NCI-H1436 treated with DMSO at 0.1 percent for 48 hours (cell line): ENCODE results near the gene SEMA3D.

ENCODE experiments used
- DNase-seq: peaks from one replicate; lab custom pipeline; 2025; lab: John Stamatoyannopoulos, UW

Gene SEMA3D

DNA sequence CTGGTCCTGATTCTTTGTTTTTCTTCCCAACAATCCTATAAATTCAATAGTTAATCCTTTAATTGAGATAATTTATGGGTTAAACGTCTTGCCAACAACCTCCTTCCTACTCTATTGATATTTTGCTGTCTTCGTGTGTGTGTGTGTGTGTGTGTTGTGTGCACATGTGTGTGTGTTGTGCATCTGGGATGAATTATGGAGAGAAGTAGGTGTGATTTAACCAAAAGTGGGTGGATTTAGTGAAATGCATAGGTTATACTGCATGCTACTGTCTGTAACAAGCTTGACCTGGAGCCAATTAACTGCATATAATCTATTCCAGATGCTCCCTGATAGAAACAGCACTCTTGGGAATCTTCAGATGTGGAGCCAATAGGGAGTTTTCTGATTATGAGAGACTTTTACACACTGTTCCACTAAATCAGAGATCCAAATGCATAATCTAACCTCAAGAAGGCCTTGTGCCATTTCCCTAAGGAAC is 61.2 kb downstream of the SEMA3D start:
- no peak for DNase-seq

DNA sequence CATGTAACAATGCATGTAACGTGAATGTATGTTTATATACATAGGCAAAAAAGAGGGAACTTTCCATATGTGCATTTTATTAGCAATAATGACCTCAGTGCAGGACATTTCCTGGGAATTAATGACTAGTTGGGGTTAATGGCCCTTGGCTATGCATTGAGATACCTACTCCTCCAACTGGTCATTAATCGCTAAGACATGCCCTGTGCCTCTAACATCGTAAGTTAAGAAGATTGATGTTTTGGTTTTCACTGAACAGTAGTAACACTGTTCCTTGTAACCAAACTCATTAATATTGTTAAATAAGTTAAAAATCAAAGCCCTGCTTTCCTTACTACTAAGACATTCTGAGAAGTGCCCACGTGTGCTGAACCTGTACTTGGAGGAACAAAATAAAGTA is 61.7 kb downstream of the SEMA3D start:
- no peak for DNase-seq

DNA sequence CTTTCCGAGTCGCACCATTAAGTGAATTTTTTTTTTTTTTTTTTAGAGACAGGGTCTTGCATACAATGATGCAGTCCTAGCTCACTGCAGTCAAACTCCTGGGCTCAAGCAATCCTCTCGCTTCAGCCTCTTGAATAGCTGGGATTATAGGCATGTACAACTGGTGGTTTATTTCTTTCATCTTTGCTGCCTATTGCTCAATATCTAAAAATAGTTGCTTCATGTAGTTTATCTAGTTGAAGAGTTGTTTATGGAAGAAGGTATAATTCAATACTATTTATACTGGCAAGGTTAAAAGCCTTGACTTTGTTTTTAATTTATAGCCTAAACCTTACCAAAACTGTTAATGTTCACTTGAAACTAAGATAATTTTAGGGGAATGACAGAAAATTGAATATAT is 66.9 kb downstream of the SEMA3D start:
- no peak for DNase-seq

DNA sequence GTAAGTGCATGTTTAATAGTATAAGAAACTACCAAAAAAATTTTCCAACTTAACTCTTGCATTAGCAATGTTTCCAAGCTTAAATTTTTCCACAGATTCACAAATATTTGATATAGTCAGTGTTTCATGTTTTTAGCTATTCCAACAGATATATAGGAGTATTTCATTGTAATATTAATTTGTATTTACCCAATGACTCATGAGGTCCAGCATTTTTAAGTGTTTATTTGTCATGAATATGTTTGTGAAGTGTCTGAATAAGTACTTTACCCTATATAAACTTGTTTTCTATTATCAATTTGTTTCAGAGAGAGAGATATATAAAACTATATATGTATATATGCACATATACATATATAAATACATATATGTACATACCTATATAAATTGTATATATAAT is 71.0 kb downstream of the SEMA3D start:
- DNase-seq: no peak

GRCh38 chr7:85115006-85115405 is 71.8 kb downstream of the SEMA3D start:
- DNase-seq: no peak

- DNase-seq: no peak
Measured at GRCh38 chr7:85114342-85114741, 72.5 kb downstream of the SEMA3D start.

DNA sequence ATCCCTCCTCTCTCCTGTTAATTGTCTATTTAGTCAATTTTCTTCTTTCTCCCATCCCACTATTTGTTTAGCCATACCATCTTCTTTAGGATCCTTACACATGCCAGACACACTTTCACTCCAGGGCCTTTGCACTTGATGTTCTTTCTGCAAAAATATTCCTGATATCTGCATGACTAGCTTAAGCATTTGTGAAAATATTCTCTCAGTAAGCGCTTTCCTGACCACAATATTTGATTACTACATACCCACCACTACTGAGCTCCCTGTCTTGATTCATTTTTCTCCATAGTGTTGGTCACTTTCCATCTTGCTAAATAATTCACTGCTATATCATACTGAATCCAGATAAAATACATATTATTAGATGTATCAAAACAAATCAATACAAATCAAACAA is 75.1 kb downstream of the SEMA3D start:
- no peak for DNase-seq

DNA sequence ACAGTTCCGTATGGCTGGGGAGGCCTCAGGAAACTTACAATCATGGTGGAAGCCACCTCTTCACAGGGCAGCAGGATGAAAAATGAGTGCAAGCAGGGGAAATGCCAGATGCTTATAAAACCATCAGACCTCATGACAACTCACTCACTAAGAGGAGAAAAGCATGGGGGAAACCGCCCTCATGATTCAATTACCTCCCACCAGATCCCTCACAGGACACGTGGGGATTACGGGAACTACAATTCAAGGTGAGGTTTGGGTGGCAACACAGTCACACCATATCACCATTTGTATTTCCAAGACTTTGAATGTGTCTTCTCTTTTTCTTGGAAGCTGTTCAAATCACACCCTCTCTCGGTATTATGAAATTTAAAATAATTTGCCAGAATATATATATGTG is 80.1 kb downstream of the SEMA3D start:
- no peak for DNase-seq

DNA sequence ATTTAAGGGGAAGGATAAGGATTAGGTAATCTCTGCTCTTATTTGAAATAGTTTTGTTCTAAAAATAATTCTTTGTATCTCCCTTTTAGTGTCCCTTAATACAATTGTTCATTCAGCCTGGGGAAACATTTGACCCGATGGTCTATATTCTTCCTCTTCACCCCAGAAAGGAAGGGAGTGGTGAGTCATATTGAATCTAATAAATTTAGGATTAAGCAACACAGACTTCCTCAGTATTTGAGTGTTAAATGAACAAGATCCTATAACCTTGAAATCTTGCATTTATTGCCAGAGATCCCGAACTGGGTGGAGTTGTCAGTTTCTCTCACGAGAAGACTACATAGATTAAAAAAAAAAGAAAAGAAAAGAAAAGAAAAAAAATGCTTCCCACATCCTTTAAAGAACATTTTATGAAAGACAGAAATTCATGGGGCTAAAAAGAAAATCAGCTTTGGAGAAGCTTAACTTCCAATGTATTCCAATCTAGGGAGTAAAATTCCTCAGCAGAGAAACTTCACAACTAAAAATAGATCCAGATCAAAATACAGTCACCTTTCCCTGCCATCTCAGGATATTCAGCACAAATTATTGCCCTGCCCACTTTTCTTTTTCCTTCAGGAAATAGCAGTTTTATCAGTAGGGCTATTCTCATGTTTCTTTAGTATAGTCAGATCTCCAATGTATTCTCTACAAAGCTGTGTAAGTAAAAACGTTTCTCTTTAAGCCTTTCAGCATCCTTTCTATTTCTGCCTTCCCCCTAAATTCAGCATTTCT is 82.2 kb downstream of the SEMA3D start:
- DNase-seq: no peak

DNA sequence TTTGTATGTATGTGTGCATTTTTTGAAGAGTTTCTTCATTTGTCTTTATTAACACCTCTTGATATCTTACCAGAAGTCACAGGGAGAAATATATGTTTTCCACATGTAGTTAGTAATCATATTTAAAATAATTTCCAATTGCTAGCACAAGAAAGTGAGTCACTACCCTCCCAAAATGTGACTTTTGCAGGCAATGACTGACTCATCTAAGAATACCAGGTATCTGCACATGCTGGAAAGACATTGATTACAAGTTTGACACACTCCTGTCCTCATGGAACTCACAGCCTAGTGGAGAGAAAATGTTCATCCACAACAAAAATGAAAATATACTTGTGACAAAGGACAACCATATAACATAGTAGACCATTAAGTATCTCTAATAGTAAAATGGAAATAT is 82.9 kb downstream of the SEMA3D start:
- no peak for DNase-seq

GRCh38 chr7:85103357-85103756 is 83.5 kb downstream of the SEMA3D start:
- no peak for DNase-seq

GRCh38 chr7:85102813-85103350 is 84.0 kb downstream of the SEMA3D start:
- no peak for DNase-seq

DNA sequence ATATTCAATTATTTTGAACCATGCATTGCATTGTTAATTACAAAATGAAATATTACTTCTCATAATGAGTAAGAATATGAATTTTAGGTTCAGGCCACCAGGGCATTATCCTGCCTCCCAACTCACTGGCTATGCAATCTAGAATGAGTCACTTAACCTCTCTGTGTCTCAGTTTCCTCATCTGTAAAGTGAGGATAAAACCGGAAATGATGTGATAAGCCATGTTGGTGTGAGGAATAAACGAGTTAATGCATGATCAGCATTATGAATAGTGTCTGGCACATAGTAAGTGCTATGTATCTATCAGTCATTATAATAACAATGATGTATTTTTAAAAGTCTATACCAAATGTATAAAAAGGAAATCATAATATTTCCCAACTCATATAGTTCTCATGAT is 85.5 kb downstream of the SEMA3D start:
- DNase-seq: no peak

- no peak for DNase-seq
Measured at GRCh38 chr7:85097844-85098243, 89.0 kb downstream of the SEMA3D start.

- no peak for DNase-seq
Measured at GRCh38 chr7:85095806-85096205, 91.0 kb downstream of the SEMA3D start.

GRCh38 chr7:85095366-85095765 is 91.5 kb downstream of the SEMA3D start:
- DNase-seq: no peak

DNA sequence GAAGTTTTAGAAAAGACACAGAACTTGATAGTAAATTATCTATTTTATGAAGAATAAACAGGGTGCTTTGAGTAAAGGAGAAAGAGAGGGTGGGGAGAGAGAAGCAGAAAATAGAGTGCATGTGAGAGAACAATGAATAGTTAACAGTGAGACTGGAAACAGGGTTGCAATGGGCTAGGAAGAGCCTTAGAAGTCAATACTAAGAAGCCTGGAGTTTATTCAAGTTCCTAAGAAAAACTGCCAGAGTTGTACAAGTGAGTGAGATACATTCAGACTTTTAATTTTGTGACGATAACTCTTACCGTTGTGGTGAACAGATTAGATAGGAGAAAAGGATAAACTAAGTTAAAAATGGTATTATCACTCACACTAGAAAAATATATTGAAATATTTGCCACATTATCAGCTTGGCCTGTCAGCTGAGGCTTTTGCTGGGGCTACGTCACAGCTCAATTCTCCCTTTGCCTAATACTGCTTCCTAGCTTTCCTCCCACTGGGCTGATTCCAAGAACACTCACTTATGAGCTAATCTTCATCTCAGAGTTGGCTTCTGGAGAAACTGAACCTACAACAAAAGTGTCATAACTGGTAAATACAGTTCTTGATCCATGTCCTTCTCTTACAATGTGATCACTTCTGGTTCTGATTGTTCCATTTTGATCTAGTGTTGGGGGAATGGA is 92.7 kb downstream of the SEMA3D start:
- DNase-seq: no peak

DNA sequence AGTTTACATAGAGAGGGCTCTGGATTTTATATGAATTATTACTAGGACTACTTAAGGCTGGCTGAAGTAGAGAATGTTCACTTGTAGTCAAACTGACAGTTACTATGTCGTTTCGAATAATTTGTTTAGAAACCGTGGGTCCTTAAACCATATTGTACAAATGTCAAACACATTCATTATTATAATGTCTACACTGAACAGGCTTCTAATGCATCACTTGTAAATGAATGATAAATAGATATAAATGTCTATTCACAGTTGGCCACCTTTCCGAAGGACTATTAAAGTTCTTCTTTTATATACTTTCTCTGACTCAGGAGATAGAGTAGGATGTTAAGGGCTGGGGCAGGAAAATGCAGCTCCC is 95.3 kb downstream of the SEMA3D start:
- DNase-seq: no peak

DNA sequence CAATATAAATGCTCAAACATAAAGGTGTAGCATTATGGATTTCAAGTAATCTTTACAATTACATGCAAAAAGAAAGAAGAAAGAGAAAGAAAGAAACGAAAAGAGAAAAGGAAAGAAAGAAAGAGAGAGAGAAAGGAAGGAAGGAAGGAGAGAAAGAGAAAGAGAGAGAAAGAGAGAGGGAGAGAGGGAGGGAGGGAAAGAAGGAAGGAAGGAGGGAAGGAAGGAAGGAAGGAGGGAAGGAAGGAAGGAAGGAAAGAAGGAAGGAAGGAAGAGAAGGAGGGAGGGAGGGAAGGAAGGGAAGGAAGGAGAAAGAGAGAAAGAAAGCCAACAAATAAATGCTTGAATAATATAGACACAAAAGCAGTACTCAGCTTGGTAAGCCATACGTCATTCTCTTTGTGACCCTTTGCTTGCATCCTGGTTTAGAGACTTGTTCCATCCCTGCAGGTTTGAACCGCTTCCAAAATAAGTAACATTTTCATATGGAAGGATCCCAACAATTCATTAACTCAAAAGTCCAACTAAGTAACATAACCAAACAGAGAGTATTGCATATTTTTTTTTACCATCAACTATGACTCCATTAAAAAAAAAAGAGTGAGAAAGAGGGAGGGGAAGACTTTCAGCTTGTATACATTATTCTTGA is 95.8 kb downstream of the SEMA3D start:
- DNase-seq: no peak

DNA sequence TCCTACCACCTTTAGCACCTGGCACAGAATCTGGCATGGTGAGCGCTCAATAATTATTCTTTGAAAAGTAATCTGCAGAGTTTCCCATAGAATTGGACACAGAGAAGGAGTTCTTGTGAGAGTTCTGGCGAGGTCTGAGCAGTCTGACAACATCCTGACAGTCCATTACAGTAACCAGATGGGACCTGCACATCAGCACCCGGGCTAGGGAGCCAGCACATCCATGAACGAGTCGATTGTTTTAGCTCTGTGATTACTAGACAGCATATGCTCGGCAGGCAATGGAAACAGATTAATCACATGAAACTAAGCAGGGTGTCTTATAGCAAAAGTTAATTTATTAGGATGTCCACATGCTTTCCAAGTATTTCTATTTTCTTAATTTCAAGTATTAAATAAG is 96.7 kb downstream of the SEMA3D start:
- DNase-seq: no peak

DNA sequence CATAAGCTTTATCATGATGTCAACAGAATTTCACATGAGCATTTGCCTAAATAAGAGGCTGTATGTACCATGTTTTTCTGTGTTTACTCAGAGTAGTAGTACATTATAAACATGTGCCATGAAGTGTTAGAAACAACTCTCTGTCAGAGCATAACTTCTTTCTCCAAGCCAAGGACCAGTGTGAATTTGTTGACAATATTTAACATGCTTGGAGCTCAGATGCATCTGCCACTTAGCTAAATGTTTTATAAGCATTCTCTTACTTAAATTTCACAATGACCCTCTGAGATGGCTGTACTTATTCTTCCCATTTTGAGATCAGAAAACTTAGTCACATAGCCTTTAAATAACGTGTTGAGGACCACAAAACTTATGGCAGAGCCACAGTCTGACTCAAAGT is 105.0 kb downstream of the SEMA3D start:
- no peak for DNase-seq

GRCh38 chr7:85081392-85081791 is 105.5 kb downstream of the SEMA3D start:
- no peak for DNase-seq

DNA sequence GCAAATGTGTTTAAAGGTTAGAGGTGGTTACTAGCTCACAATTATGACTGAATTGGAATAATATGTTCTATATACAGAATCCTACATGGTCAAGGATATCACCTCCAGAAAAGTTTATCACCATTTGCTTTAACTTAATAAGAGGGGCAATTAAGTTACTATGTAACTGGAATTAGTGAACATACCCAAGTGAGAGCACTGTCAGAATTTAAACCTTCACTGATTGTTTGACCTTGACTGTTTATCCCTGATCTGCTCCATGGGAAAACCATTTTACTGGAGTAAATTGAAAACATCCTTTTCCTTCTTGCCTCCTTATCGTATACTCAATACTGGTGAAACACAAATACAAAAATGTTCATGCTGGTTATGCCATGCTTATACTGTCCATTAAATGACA is 107.4 kb downstream of the SEMA3D start:
- DNase-seq: no peak
